Measurements from ENCODE around the gene TRPM7.

GRCh38 chr15:50702762-50703334, 16.3 kb upstream of the TRPM7 start:
- TF ChIP-seq FOXM1 (IDR thresholded peaks at IDR 0.05; ENCODE audit: borderline replicate concordance) (no peak), FOXK2 (IDR thresholded peaks at IDR 0.05) (no peak), ARNT (IDR thresholded peaks at IDR 0.05) (no peak), L3MBTL2 (conservative IDR thresholded peaks at IDR 0.05) (no peak), ZNF384 (IDR thresholded peaks at IDR 0.05) (no peak), FOXA1 (IDR thresholded peaks at IDR 0.05) (no peak), NFRKB (IDR thresholded peaks at IDR 0.05) (no peak), TARDBP (IDR thresholded peaks at IDR 0.05) (no peak), BHLHE40 (IDR thresholded peaks at IDR 0.05; ENCODE audit: borderline replicate concordance) (no peak), PKNOX1 (IDR thresholded peaks at IDR 0.05) (no peak), SP1 (IDR thresholded peaks at IDR 0.05) (no peak), SUZ12 (IDR thresholded peaks at IDR 0.05) (no peak)

Measured in HEK293T (cell line).